HepG2 (cell line): ENCODE results near the gene PIF1. TPM values are rescaled to one million over a fixed set of nuclear protein-coding genes. Genes with fewer than 3 reads are reported as not detected.

ENCODE experiments used
- ATRX ChIP-seq: sonication (generic); formaldehyde crosslinking; IDR thresholded peaks from 2 replicates; pipeline ENCODE4 v1.4.0; 2020; ENCODE audit warnings: missing genetic modification reagents, borderline replicate concordance
- HNRNPLL ChIP-seq: fragments of 200-400 bp; formaldehyde crosslinking; IDR thresholded peaks from 2 replicates; pipeline ENCODE4 v1.6.1; 2017; ENCODE audit warnings: mild to moderate bottlenecking, low read depth, low read length; ENCODE audit not compliant: poor library complexity, severe bottlenecking
- KDM1A ChIP-seq: IDR thresholded peaks from 2 replicates; pipeline ENCODE4 v1.6.1; 2016; ENCODE audit warnings: missing compliant biosample characterization
- NCOA2 ChIP-seq: sonication (generic); formaldehyde crosslinking; IDR thresholded peaks from 2 replicates; pipeline ENCODE4 v1.8.0; 2022; ENCODE audit warnings: inconsistent platforms
- SAFB2 ChIP-seq: sonication (generic); formaldehyde crosslinking; IDR thresholded peaks from 2 replicates; pipeline ENCODE4 v1.5.1; 2020; ENCODE audit warnings: missing genetic modification reagents, low read depth, mild to moderate bottlenecking, borderline replicate concordance
- SP1 ChIP-seq, 2 experiments: fragments of 450-650 bp in 1 of 2; sonication (generic) in 1 of 2; formaldehyde crosslinking in 1 of 2; IDR thresholded peaks; 2 replicates each; pipeline versions ENCODE4 v1.4.0 to v1.6.1; 2016 to 2020; ENCODE audit warnings: missing genetic modification reagents in 1 of 2
- ZBTB8A ChIP-seq: sonication (generic); formaldehyde crosslinking; IDR thresholded peaks from 2 replicates; pipeline ENCODE4 v1.4.0; 2020; ENCODE audit warnings: mild to moderate bottlenecking, low read depth, missing genetic modification reagents, borderline replicate concordance
- ZNF343 ChIP-seq: sonication (generic); formaldehyde crosslinking; IDR thresholded peaks from 2 replicates; pipeline ENCODE4 v1.4.0; 2020; ENCODE audit warnings: mild to moderate bottlenecking, missing genetic modification reagents
- ZNF672 ChIP-seq: sonication (generic); formaldehyde crosslinking; IDR thresholded peaks from 2 replicates; pipeline ENCODE4 v1.8.1; 2022; ENCODE audit warnings: missing genetic modification reagents
- ZSCAN25 ChIP-seq: sonication (generic); formaldehyde crosslinking; IDR thresholded peaks from 2 replicates; pipeline ENCODE4 v1.8.0; 2022; ENCODE audit warnings: mild to moderate bottlenecking, missing genetic modification reagents
- polyA plus RNA-seq, 8 experiments: library from polyadenylated mRNA; depleted of rRNA in 3 of 8; stranded (reverse) in 7 of 8; unstranded in 1 of 8; fragments of >200 nt; fragmentation: Illumina TruSeq in 4 of 8; extraction: Trizol in 4 of 8; gene quantifications; 2 replicates each; pipeline versions ENCODE4 v1.2.1 to v1.2.3, GENCODE V29; 2011 to 2016; ENCODE audit warnings: low read depth in 4 of 8, missing spikeins in 1 of 8, mixed read lengths in 1 of 8; ENCODE audit not compliant: insufficient read depth in 1 of 8
- total RNA-seq, 5 experiments: library from RNA; depleted of rRNA; stranded (reverse); fragments of >200 nt; fragmentation: Illumina TruSeq; extraction: Trizol; gene quantifications; 2 replicates each; pipeline ENCODE4 v1.2.3, GENCODE V29; 2016; ENCODE audit warnings: low read depth in 1 of 5
- TF ChIP-seq, protein P1 (sequence below), 2 experiments: fragments of 450-650 bp in 1 of 2; sonication (generic) in 1 of 2; formaldehyde crosslinking in 1 of 2; IDR thresholded peaks; 2 replicates each; pipeline versions ENCODE4 v1.6.1 to v1.8.0; 2016 to 2022; ENCODE audit warnings: antibody characterized with exemption in 1 of 2, mild to moderate bottlenecking in 1 of 2, missing genetic modification reagents in 1 of 2
- TF ChIP-seq, protein P2 (sequence below): IDR thresholded peaks from 2 replicates; pipeline ENCODE4 v1.6.1; 2018; ENCODE audit warnings: missing genetic modification reagents
- TF ChIP-seq, protein P3 (sequence below): sonication (generic); formaldehyde crosslinking; IDR thresholded peaks from 2 replicates; pipeline ENCODE4 v1.4.0; 2020; ENCODE audit warnings: mild to moderate bottlenecking, low read depth, missing genetic modification reagents

Gene PIF1
- total and polyA plus RNA-seq, 2 of the 13 experiments (the other 11 are each of a cell fraction or from before 2014, with no cell fraction given) = 18.5 to 19.7 TPM

DNA sequence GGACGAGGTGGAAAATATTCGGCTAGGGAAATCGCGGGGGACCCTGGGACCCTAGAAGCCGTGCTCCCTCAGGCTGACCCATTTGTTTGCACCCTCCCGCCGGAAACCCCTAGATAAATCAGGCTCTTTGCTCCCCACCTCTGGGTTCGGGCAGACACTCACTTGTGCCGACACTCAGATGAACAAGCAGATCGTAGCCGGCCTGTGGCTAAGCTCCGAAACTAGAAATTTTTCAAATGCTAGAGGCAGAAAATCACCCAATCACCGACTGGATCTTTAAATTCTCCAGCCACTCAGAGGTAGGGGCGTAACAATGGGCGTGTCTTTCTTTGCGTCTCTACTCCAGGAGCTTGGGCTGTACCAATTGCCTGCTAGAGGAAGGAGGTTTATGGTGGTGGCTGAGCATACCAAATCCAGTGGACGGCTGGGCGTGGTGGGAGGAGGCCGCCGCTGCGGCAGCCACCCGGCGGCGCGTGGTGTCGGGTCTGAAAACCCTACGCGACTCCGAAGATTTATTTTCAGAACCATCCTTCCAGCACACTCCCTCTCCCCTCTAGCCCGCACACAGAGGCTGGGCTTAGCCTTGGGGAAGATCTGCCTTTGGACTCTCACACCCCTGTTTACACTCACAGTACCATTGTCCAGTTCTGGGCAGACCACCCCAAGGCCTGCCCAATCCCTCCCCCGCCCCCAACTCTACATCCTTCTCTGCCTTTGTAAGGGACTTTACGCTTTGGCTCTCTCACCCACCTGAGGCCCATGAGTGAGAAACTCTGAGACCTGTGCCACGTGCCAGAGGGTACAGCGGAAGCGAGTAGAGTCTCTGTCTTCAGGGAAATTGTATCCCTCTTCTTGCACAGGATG, at the start of gene PIF1 (continued):
- TF ChIP-seq, protein P1, sequence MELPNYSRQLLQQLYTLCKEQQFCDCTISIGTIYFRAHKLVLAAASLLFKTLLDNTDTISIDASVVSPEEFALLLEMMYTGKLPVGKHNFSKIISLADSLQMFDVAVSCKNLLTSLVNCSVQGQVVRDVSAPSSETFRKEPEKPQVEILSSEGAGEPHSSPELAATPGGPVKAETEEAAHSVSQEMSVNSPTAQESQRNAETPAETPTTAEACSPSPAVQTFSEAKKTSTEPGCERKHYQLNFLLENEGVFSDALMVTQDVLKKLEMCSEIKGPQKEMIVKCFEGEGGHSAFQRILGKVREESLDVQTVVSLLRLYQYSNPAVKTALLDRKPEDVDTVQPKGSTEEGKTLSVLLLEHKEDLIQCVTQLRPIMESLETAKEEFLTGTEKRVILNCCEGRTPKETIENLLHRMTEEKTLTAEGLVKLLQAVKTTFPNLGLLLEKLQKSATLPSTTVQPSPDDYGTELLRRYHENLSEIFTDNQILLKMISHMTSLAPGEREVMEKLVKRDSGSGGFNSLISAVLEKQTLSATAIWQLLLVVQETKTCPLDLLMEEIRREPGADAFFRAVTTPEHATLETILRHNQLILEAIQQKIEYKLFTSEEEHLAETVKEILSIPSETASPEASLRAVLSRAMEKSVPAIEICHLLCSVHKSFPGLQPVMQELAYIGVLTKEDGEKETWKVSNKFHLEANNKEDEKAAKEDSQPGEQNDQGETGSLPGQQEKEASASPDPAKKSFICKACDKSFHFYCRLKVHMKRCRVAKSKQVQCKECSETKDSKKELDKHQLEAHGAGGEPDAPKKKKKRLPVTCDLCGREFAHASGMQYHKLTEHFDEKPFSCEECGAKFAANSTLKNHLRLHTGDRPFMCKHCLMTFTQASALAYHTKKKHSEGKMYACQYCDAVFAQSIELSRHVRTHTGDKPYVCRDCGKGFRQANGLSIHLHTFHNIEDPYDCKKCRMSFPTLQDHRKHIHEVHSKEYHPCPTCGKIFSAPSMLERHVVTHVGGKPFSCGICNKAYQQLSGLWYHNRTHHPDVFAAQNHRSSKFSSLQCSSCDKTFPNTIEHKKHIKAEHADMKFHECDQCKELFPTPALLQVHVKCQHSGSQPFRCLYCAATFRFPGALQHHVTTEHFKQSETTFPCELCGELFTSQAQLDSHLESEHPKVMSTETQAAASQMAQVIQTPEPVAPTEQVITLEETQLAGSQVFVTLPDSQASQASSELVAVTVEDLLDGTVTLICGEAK (IDR thresholded peaks at IDR 0.05) = no peak
- TF ChIP-seq, protein P1 (CRISPR knock-in tag; IDR thresholded peaks at IDR 0.05) = 0 out of 2 replicates have a peak, but pooled peaks have one; percentile 9
- peak; percentile 68 for TF ChIP-seq HNRNPLL
- no peak for TF ChIP-seq KDM1A (CRISPR knock-in tag)
- no peak for TF ChIP-seq ZNF672 (CRISPR knock-in tag)
- TF ChIP-seq, protein P2, sequence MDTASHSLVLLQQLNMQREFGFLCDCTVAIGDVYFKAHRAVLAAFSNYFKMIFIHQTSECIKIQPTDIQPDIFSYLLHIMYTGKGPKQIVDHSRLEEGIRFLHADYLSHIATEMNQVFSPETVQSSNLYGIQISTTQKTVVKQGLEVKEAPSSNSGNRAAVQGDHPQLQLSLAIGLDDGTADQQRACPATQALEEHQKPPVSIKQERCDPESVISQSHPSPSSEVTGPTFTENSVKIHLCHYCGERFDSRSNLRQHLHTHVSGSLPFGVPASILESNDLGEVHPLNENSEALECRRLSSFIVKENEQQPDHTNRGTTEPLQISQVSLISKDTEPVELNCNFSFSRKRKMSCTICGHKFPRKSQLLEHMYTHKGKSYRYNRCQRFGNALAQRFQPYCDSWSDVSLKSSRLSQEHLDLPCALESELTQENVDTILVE (CRISPR knock-in tag) = no peak
- no peak for TF ChIP-seq ZSCAN25 (CRISPR knock-in tag)
- TF ChIP-seq ZNF343 (CRISPR knock-in tag) = no peak
- TF ChIP-seq NCOA2 = no peak
- TF ChIP-seq ATRX (CRISPR knock-in tag) = no peak
- TF ChIP-seq SAFB2 (CRISPR knock-in tag) = no peak
- TF ChIP-seq, protein P3, sequence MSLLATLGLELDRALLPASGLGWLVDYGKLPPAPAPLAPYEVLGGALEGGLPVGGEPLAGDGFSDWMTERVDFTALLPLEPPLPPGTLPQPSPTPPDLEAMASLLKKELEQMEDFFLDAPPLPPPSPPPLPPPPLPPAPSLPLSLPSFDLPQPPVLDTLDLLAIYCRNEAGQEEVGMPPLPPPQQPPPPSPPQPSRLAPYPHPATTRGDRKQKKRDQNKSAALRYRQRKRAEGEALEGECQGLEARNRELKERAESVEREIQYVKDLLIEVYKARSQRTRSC = no peak
- no peak for TF ChIP-seq ZBTB8A (CRISPR knock-in tag)
- no peak for TF ChIP-seq SP1 (IDR thresholded peaks at IDR 0.05)
- peak; percentile 81 for TF ChIP-seq SP1 (CRISPR knock-in tag; IDR thresholded peaks at IDR 0.05)
